ENCODE measurements around the gene FGFR2.

GRCh38 chr10:121645696-121646095 is 47.5 kb upstream of the FGFR2 start:
- TF ChIP-seq CTCF (conservative IDR thresholded peaks at IDR 0.05 in 1 of 2, IDR thresholded peaks at IDR 0.05 in 1 of 2; ENCODE audit: extremely low read depth in 1 of 2, insufficient read depth in 1 of 2, low read depth in 1 of 2, low read length in 2 of 2) (no peak), EZH2 (IDR thresholded peaks at IDR 0.05; ENCODE audit: borderline replicate concordance, low read length) (no peak)

Measured in mammary epithelial cell (primary cell).